ENCODE data around the gene CFB. TPM values are rescaled to one million over a fixed set of nuclear protein-coding genes. Genes with fewer than 3 reads are reported as not detected.

CFB gene
- total and polyA plus RNA-seq, 2 donors (not counting 3 experiments of a cell fraction or from before 2014, with no cell fraction given): 0.87 to 1.5 TPM

DNA sequence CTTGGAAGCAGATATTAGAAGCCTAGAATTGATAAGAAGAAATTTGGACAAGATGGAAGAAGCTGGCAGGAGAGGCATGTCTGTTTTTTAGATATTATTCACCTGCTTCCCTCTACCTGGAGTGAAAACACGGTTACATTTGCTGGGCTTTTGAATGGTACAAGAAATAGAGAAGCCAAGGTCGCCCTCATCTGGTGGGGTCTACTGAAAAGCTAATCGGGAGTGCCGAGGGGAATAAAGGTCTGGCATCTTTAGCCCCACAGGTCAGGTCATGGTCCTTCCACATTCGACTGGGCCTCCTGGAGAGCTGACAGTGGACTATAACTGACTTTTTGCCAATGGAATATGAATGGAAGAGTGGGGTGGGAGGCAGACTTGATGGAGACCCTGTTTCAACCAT is 23.0 kb upstream of the CFB start:
- dilution Hi-C loops (cut with MboI; ENCODE audit: extremely low pct_ligation_motif_present, low sequenced_read_pairs) (no loop called here), intact Hi-C loops (cut with micrococcal nuclease) (no loop called here)
- Histone ChIP-seq H3K4me3 (replicated peaks in 1 of 3; ENCODE audit: insufficient read depth in 1 of 3, low read depth in 1 of 3, low read length in 3 of 3) (no peak overlapping the region), H2AFZ (ENCODE audit: low read depth, low read length) (no peak overlapping the region), H4K20me1 (replicated peaks; ENCODE audit: control insufficient read depth, extremely low read depth, insufficient read depth, low read length) (no peaks in the 10 kb centered on the region), H3K36me3 (ENCODE audit: control insufficient read depth in 2 of 2, extremely low read depth in 1 of 2, insufficient read depth in 2 of 2, low read length in 2 of 2) (no peaks in the 10 kb centered on the region), H3K9me3 (replicated peaks; ENCODE audit: control insufficient read depth, insufficient read depth, low read length) (no peaks in the 10 kb centered on the region), H3K9me1 (replicated peaks; ENCODE audit: control insufficient read depth, extremely low read depth, insufficient read depth, low read length) (no peaks in the 10 kb centered on the region), H3K27me3 (ENCODE audit: control insufficient read depth in 2 of 2, insufficient read depth in 2 of 2, low read length in 2 of 2) (peaks cover 5 to 8% of the 10 kb centered on the region in 2 experiments), H3K9ac (replicated peaks; ENCODE audit: extremely low read depth, insufficient read depth, low read length) (no peak overlapping the region), H3K27ac (ENCODE audit: insufficient read depth, low read depth, low read length) (no peak overlapping the region), H3K4me1 (ENCODE audit: control insufficient read depth, extremely low read depth, insufficient read depth, low read length) (no peaks in the 10 kb centered on the region), H3K4me2 (ENCODE audit: insufficient read depth, low read length) (no peak overlapping the region), H3K79me2 (ENCODE audit: control insufficient read depth, insufficient read depth, low read length) (no peaks in the 10 kb centered on the region)
- ChIA-PET POLR2A (no interaction called here), CTCF (interaction anchor here (0.9 to 1.1 kb wide), 3 partner anchors 30 to 92 kb away, joined by 3 to 4 read pairs (median 3); no protein-coding TSS in a partner anchor)
- no TSS peak for BruUV-seq (replicated peaks)
- TF ChIP-seq, protein P1, sequence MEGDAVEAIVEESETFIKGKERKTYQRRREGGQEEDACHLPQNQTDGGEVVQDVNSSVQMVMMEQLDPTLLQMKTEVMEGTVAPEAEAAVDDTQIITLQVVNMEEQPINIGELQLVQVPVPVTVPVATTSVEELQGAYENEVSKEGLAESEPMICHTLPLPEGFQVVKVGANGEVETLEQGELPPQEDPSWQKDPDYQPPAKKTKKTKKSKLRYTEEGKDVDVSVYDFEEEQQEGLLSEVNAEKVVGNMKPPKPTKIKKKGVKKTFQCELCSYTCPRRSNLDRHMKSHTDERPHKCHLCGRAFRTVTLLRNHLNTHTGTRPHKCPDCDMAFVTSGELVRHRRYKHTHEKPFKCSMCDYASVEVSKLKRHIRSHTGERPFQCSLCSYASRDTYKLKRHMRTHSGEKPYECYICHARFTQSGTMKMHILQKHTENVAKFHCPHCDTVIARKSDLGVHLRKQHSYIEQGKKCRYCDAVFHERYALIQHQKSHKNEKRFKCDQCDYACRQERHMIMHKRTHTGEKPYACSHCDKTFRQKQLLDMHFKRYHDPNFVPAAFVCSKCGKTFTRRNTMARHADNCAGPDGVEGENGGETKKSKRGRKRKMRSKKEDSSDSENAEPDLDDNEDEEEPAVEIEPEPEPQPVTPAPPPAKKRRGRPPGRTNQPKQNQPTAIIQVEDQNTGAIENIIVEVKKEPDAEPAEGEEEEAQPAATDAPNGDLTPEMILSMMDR (IDR thresholded peaks at IDR 0.05; ENCODE audit: extremely low read depth in 1 of 2, insufficient read depth in 1 of 2, low read depth in 1 of 2, low read length in 2 of 2): peak in 1 of 2 donors; percentile 5
- TF ChIP-seq MYC (IDR thresholded peaks at IDR 0.05; ENCODE audit: low read depth, low read length): no peak
- FAIRE-seq: peak; percentile 47
- DNase-seq (ENCODE audit: low read depth, low spot score): no peak

DNA sequence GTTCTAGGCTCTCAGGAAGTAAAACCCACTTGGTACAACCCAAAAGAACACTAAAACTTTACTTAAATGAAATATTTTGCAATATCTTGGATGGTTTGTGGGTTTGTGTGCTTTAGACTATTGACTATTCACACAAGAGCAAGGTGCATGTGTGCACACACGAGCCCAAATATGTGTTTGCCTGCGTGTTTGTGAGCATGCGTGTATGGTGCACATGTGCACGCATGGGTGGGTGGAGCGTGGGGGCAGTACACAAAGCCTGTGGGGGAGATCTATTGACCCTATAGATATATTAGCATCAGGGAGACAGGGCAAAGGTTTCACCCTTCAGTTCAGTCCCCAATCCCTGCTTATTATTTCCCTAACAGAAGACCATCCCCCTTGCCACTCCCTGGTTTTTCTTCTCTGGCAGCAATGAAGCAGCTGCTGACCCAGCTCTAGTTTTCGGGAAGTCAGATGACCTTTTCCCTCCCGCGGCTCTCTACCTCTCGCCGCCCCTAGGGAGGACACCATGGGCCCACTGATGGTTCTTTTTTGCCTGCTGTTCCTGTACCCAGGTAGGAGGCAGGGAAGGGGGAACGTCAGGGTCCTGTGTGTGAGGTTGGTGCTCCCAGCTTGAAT is 18.5 kb upstream of the CFB start, which contains the start of gene C2:
C2 (plus strand) TSS at position 476 of the 621 bp plus-strand sequence; CDS start at position 512, 36 bp downstream.
- Histone ChIP-seq H4K20me1 (replicated peaks; ENCODE audit: control insufficient read depth, extremely low read depth, insufficient read depth, low read length) (no peaks in the 10 kb centered on the region), H3K4me2 (ENCODE audit: insufficient read depth, low read length) (no peak within 1 kb of the TSS), H3K9me3 (replicated peaks; ENCODE audit: control insufficient read depth, insufficient read depth, low read length) (no peaks in the 10 kb centered on the region), H2AFZ (ENCODE audit: low read depth, low read length) (no peak within 1 kb of the TSS), H3K9me1 (replicated peaks; ENCODE audit: control insufficient read depth, extremely low read depth, insufficient read depth, low read length) (no peaks in the 10 kb centered on the region), H3K27ac (ENCODE audit: insufficient read depth, low read depth, low read length) (no peak within 1 kb of the TSS), H3K79me2 (ENCODE audit: control insufficient read depth, insufficient read depth, low read length) (no peaks in the 10 kb centered on the region), H3K27me3 (ENCODE audit: control insufficient read depth in 2 of 2, insufficient read depth in 2 of 2, low read length in 2 of 2) (peaks cover 9 to 13% of the 10 kb centered on the region in 2 experiments), H3K36me3 (ENCODE audit: control insufficient read depth in 2 of 2, extremely low read depth in 1 of 2, insufficient read depth in 2 of 2, low read length in 2 of 2) (no peaks in the 10 kb centered on the region), H3K4me1 (ENCODE audit: control insufficient read depth, extremely low read depth, insufficient read depth, low read length) (no peaks in the 10 kb centered on the region), H3K9ac (replicated peaks; ENCODE audit: extremely low read depth, insufficient read depth, low read length) (no peak within 1 kb of the TSS), H3K4me3 (replicated peaks in 1 of 3; ENCODE audit: insufficient read depth in 1 of 3, low read depth in 1 of 3, low read length in 3 of 3) (no peak within 1 kb of the TSS)
- TF ChIP-seq, protein P1 (IDR thresholded peaks at IDR 0.05; ENCODE audit: extremely low read depth in 1 of 2, insufficient read depth in 1 of 2, low read depth in 1 of 2, low read length in 2 of 2): no peak
- TF ChIP-seq GATA2 (IDR thresholded peaks at IDR 0.05; ENCODE audit: insufficient read depth, insufficient read length, low read depth, low read length) (no peak), JUN (IDR thresholded peaks at IDR 0.05; ENCODE audit: borderline replicate concordance, insufficient read depth, insufficient read length, low read depth) (no peak), POLR2A (IDR thresholded peaks at IDR 0.05; ENCODE audit: low read depth, low read length) (no peak), POLR2AphosphoS5 (IDR thresholded peaks at IDR 0.05; ENCODE audit: insufficient read depth, low read depth, low read length) (no peak), MYC (IDR thresholded peaks at IDR 0.05; ENCODE audit: low read depth, low read length) (no peak), FOS (IDR thresholded peaks at IDR 0.05; ENCODE audit: borderline replicate concordance, insufficient read depth, low read length) (no peak), EZH2 (IDR thresholded peaks at IDR 0.05; ENCODE audit: borderline replicate concordance, low read depth, low read length, severe bottlenecking) (no peak)
- TF ChIP-seq, protein P2, sequence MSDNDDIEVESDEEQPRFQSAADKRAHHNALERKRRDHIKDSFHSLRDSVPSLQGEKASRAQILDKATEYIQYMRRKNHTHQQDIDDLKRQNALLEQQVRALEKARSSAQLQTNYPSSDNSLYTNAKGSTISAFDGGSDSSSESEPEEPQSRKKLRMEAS (IDR thresholded peaks at IDR 0.05; ENCODE audit: insufficient read depth, insufficient read length): no peak
- intact Hi-C loops (cut with micrococcal nuclease) (no loop called here), dilution Hi-C loops (cut with MboI; ENCODE audit: extremely low pct_ligation_motif_present, low sequenced_read_pairs) (no loop called here)
- POLR2A ChIA-PET: no interaction called here
- FAIRE-seq: no peak
- no peak for DNase-seq (ENCODE audit: low read depth, low spot score)
- no TSS peak for BruUV-seq (replicated peaks)
- CTCF ChIA-PET: interaction anchor here (1.0 kb wide), 1 partner anchor 25 kb away, joined by 4 read pairs; no protein-coding TSS in a partner anchor
